GM18511 (cell line): ENCODE measurements around the gene DDX10.
"Not testable (repeated sequence)": the region's sequence is repeated elsewhere in the genome, so short reads cannot be mapped to it uniquely, and the experiment has no call there.

Experiments
- ATAC-seq: cut with Tn5 transposase; IDR thresholded peaks from one replicate; pipeline ENCODE4 v1.9.1; 2021; ENCODE audit warnings: mild to moderate bottlenecking, moderate library complexity; ENCODE audit not compliant: unreplicated experiment

The DDX10 gene

DNA sequence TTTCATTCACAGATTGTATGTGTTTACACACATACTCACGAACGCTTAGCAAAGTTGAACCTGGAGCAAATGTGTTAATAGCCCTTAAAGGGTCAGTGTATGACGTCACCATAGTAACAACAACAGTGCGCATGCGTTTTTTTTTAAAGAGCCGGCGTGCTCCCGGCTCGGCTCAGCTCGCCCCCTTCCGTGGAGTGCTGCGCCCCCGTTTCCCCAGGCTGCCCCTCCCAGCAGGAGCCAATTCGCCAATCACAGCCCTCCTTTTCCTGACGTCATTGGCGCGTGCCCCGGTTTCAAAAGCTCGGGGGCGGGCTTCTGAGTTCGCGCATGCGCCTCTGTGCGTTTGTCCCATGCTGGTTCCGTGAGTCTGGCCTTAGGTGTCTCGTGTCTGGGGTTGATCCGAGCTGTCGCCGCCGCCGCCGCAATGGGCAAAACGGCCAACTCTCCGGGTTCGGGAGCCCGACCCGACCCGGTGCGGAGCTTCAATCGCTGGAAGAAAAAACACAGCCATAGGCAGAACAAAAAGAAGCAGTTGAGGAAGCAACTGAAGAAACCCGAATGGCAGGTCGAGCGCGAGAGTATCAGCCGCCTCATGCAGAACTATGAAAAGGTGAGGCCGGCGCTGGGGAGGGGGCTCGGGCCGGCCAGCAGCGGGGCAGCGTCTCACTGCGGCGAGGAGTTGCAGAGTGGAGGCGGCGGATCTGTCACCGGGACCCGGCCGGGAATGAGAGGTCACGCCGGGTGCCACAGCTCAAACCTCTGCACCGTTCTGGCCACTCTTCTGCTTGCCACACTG, at the start of gene DDX10:
DDX10 (plus strand) TSS at position 340 of the 796 bp plus-strand sequence; CDS start at position 425, 85 bp downstream.
- ATAC-seq: peak; percentile 74

DNA sequence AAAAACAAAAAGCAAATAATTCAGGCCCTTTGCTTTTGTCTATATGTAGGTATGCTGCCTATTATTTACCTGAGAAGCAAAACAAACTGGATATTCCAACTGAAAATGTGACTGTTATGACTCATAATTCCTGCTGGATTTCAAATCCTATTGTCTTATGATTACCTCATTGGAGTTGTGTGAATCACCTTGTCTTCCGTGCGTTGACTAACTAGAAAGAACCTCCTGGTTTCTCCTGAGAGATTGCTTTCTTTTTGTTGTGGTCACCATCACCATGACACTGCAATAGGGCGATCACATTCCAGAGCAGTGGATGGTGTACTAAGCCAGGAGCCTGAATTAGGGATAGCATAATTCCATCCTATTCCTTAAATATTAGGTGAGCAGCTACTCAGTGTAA, 48.3 kb upstream of the DDX10 start:
- no peak for ATAC-seq

DNA sequence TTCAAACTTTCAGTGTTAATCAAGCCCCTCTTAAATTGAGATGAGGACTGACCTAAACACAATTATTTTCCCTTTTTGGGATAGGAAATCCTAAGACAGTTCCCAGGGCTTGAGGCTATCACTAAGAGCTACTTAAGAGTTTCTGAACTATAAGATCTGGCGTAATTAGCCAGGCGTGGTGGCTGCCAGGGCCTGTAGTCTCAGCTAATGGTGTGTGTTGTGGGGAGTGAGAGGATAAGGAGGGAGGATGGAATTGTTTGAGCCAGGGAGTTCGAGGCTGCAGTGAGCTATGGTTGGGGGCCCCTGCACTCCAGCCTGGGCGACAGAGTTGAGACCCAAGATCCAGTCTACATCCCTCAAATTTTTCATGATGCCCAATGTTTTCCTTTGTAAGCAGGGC, 47.8 kb upstream of the DDX10 start:
- no peak for ATAC-seq

DNA sequence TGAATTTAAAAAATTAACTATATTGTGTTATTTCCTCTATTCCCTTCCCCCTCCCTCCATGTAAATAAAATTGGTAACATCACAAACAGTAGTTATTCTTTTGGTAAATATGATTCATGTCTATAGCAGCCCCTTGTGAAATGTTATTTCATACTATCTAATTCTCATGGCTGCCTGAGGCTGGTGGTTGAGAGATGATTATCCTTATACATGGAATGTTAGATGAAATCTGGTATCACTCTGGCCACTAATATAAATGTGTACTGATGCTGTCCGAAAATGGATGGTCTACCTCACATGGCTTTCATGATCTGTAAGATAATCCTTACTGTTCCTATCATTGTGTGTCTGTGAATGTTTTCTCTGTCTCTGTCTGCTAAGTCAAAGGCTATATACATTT, 46.3 kb upstream of the DDX10 start:
- no peak for ATAC-seq

DNA sequence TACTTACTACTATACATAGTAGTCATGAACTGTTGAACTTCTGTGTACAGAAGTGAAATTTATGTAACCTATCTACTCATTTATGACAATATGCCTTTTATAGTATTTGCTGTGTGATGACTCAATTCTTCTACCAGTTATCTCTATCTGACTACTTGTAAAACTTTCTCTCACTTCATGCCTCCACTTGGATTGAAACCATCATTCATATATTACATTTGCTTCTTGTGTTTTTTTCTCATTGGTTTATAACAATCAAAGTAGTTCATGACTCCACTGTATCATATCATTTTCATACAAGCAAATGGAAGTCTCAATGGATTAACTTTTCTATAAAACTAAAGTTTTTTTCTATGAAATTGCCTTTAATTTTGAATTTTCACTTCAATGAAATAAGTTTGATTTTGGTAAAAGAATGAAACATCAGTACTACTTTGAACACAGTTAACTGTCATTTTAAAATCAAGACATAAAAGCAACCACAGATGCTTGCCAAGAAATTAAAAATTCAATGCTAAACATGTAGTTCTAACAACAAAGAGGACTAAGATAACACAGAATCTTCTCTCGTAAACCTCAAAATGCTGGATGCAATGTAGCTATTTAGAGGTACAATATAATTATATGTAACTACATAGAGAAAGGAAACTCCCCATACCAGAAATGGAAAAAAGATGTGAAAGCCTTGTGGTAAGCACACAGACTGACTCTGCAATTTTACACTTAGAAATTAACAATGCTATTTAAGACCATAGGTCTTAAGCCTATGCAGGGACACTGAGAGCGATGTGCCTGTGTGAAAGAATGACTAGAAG, 43.7 kb upstream of the DDX10 start:
- peak; percentile 91 for ATAC-seq

DNA sequence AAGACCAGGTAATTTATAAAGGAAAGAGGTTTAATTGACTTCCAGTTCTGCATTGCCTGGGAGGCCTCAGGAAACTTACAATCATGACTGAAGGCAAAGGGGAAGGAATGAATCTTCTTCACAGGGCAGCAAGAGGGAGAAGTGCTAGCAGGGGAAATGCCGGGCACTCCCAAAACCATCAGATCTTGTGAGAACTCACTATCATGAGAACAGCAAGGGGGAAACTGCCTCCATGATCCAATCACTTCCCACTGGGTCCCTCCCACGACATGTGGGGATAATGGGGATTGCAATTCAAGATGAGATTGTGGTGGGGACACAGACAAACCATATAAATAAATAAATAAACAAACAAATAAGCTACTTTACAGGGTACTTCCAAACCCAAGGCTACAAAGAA, 42.5 kb upstream of the DDX10 start:
- ATAC-seq: no peak

DNA sequence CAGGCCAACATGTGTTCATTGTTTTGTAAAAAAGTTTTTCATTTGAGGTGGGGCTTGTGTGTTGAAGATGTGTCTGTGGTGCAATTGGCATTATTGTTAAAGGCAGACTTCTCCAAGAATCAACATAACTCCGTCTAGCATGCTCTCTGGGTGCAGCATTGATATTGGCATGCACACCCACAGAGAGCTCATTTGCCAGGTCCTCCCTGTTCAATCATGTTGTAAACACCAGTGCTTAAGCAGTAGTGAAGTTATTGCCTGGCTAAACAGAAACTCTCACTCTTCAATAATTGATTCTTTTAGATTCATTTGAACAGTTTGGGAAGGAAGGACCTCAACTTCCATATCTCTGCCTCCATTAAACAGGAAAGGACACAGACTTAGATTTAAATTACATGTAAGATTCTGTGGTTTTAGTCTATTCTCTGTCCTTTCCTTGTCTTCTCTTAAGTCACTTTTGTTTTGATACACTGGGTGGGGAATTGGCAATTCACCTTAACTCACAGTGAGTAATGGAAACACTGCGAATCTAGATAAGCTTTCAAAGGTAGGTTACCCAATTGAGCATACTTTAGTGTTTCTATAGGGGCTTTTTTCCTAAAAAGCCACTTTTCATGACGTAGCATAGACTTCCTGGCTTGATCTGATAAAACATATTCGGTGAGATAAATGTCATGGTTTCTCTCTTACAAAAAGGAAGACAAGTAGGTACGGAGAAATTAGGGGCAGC, 40.5 kb upstream of the DDX10 start:
- no peak for ATAC-seq

DNA sequence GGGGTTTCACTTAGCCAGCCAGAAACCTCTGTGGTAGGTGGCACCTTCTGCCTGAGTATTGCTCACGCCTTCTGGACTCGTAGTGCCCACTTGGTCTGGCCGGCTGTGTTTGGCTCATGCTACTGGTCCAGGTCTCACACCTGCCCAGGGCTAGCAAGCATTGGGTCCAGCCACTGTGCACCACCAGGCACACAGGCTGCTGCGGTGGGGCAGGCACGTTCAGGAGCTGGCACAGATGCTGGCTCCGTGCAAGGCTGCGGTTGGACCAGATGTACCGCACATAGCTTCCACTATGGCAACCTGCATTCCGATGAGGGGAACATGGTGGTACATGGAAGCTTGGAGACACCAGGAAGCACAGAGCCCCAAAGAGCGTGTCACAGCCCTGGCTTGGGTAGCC, 36.5 kb upstream of the DDX10 start:
- ATAC-seq: no peak

DNA sequence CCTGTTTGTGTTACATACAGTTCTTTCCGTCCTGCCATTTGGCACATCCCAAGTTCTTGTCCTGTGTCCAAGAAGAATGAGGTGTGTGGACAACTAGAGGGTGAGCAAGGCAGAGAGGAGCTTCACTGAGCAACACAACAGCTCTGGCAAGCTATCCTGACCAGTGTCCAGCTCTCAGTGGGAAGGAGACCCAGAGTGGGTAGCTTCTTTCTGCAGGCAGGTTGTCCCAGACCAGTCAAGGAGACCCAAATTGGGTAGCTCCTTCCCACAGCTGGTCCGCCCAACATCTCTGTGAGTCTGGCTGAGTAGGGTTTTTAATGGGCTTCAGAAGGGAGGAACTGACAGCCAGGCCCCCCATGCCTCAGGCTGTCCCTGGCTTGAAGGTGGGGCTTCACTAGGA, 36.1 kb upstream of the DDX10 start:
- no peak for ATAC-seq

DNA sequence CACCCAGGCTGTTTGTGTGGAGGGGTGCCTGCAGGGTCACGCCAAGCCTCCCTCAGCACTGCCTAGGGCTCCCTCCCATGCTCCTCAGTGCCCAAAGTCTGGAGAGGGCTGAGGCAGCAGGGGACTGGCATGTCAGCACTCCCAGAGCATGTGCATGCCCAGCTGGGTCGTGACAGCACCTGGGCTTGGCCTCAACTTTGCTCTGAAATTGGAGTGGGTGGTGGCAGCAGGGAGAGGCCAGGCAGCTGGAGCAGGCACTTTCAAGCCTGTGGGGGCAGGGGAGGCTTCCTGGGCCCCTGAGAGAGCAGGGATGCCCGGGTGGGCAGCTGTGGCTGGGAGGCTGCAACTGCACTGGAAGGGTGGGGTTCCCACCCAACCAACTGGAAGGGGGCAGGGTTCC, 35.6 kb upstream of the DDX10 start:
- no peak for ATAC-seq

DNA sequence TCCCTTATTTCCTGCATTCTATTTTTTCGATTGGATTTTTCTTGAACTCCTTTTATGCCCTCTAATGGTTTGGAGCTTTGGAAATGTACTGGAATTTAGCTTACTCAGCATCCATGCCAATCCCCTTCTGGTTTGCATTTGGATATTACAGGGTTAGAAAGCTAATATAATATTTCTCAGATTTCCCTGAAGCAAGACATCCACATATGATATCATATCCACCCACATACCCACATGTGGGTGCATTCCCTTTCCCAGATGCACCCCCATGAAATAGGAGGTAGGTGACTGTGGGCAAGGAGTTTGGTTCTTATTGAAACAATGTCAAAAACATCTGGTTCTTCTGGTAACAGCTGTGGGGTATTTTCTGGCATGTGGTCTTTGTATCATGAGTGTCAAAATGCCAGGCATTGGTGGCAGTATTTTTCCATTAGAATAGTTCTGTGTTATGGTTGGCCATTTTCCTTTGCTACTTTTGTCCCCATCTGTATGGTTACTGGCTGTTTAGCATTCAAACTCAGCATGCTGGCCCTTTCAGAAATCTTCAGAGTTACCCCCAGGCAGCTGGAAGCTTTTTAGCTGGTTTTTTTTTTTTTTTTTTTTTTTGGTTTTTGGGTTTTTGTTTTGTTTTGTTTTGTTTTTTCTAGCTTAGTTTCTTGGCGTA, 32.7 kb upstream of the DDX10 start:
- ATAC-seq: no peak

DNA sequence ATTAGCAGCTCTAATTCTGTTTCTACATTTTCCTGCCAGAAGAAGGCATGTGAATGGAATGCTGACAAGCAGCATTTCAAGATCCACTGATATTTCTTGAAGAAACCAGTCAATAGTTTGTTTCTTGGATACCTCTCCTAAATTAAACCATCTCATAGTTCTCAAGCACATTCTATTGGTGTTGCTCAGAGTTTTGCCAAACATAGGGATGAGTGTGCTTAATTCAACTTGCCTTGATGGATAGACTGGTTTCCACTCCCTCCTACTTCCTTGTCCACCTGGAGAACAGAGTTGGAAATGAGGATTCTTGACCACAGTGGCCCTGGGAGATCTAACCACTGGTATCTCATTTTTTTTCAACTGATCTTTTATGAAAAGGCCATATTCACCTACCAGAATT, 29.8 kb upstream of the DDX10 start:
- no peak for ATAC-seq

DNA sequence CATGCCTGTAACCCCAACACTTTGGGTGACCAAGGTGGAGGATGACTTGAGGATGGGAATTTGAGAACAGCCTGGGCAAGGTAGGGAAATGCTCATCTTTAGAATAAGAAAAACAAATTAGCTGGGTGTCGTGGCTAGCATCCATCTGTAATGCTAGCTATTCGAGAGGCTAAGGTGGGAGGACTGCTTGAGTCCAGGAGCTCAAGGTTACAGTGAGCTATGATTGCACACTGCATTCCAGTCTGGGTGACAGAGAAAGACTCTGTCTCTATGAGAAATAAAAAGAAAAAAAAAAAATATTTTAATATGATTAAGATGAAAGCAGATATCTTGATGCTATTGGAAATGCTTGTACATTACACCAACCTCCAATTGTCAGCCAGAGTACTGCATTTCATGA, 28.6 kb upstream of the DDX10 start:
- ATAC-seq: no peak

DNA sequence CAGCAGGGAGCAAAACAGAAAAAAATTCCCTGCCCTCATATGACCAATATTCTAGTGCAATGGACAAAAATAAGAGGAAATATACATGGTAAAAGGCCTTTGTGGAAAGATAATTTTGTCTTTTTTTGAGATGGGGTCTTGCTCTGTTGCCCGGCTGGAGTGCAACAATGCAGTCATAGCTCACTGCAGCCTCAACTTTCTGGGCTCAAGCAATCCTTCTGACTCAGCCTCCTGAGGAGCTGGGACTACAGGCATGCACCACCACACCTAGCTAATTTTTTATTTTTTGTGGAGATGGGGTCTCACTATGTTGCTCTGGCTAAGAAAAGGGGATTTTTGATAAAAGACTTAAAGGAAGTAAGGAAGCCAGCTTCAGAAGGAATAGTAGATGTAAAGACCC, 25.7 kb upstream of the DDX10 start:
- no peak for ATAC-seq

DNA sequence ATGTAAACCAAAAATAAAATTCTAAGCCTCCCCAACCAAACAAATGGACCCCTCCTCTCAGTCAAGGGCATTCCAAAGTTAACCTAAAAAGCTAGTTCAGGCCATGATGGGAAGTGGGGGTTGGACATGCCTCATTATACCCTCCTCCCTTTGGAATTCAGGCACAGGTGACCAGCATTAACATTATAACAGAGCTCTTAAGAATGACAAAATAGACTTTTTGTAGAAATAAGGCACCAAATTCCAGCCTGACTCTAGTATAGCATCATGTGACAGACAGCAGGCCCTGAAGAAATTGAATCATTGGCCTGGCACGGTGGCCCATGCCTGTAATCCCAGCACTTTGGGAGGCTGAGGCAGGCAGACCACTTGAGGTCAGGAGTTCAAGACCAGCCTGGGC, 23.1 kb upstream of the DDX10 start:
- ATAC-seq: not testable (repeated sequence)

DNA sequence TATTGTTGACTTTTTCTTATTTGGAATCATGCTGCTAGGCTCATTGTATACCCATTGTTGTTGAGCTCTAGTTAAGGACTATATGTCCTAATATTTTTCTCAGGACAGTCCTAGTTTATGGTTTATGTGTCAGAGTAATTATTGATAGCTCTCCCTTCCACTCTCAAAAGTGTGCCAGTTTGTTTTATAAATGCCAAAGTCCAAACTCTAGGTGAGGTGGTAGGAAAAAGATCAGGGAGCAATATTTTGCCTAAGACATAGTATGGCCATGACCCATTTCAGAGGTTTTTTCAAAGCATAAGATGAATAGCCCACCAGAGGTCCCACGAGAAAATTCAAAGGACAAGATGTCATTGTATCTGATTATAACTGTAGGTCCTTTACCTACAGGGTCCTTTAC, 20.9 kb upstream of the DDX10 start:
- ATAC-seq: no peak

DNA sequence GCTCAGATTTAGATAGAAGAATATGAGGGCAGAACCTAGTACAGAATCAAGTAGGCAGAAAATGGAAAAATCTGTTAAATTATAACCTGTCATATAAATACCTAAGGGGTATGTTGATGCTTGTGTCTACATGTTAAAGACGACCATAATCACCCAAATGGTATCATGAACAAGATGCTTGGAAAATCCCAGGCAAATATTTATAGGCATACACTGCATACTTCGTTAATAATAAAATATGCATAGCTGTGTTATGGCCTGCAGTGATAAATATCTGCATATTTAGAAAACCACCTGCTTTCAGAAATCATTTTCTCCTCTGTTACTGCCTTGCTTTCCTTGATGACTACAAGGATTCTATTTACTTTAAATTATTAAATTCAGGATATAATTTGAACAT, 18.9 kb upstream of the DDX10 start:
- ATAC-seq: no peak

DNA sequence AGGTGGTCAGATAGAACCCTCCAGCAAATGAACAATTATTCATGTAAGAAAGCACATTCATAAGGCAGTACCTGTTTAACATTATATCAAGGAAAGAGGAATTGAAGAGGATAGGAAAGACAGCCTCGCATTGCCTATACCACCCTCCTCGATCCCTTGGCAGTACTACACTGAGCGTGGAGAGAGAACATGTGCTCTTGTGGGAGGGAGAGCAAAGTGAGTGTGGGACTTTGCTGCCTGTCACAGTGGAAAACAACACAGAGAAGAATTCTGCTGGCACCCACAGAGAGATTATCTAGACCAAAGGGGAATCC, 17.5 kb upstream of the DDX10 start:
- no peak for ATAC-seq

DNA sequence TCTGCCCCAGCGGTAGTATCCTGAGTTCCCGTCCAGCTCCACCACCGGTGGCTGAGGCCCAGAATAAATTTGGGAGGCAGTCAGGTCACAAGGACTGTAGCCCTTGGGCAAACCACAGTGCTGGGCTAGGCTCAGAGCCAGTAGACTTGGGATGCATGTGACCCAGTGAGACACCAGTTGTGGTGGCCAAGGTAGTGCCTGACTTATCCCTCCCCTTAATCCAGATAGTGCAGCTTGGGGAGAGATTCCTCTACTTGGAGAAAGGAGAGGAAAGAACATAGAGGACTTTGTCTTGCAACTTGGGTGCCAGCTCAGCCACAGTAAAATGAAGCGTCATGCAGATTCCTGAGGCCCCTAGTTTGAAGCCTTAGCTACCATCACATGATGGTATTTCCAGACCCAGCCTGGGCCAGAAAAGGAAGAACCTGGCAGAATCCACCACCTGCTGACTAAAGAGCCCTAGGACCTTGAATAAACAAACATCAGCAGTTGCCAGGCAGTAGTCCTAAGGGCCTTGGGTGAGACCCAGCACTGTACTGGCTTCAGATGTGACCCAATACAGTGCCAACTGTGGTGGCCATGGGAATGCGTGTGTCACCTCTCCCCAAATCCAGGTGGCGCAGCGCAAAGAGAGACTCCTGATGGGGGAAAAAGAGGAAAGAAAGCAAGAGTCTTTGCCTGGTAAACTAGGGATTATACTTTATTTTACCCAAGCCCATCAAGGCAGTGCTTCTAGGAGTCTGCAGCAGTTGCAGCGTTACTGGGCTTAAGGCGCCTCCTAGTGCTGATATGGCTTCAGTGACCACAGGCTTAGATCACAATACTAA, 17.0 kb upstream of the DDX10 start:
- ATAC-seq: peak; percentile 94

DNA sequence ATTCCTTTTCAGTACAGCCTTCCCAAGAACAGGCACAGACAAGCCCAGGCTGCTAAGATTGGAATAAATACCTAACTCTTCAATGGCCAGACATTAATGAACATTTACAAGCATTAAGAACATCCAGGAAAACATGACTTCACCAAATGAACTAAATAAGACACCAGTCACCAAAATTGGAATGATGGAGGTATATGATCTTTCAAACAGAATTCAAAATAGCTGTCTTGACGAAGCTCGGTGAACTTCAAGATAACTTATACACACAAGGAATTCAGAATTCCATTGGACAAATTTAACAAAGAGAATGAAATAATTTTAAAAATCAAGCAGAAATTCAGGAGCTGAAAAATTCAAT, 16.4 kb upstream of the DDX10 start:
- ATAC-seq: no peak

DNA sequence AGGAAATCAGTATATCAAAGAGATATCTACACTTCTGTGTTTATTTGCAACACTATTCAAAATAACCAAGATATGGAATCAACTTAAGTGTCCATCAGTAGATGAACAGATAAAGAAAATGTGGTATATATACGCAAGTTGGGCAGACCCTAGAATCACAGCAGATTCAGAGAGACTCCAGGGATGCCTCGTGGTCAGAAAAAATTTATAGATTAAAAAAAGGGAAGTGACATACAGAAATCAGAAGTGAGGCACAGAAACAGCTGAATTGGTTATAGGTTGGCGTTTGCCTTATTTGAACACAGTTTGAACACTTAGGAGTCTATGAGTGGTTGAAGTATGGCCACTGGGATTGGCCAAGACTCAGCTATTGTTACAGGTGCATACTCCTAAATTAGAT, 10.8 kb upstream of the DDX10 start:
- not testable (repeated sequence) for ATAC-seq
